Heart left ventricle (tissue), 13 donors: ENCODE data around the gene IL1RL2.

Experiments used
- POLR2A ChIP-seq, 2 donors: fragments of 450-650 bp; IDR thresholded peaks; one replicate each; pipeline ENCODE4 v1.6.1; 2017; ENCODE audit warnings: antibody characterized with exemption in 2 of 2, mild to moderate bottlenecking in 2 of 2, moderate library complexity in 2 of 2
- TF ChIP-seq, protein P1 (sequence below), 12 donors: fragments of 200-600 bp; sonication (generic) in 4 of 12; IDR thresholded peaks; one replicate each; pipeline versions ENCODE4 v1.5.0 to v1.8.0; 2018 to 2022; ENCODE audit warnings: antibody characterized with exemption in 12 of 12, mild to moderate bottlenecking in 5 of 12
- donor health status: ischemic (EF 13 %, LVEDD 7.1; RV severe dilation, severe dysfunction).
- donor health status: DM: no; HTN: yes; CAD: no.
- donor health status: DM: no; HTN: no; CAD: no.
- donor health status: ischemic (EF 25% LVEDD 6.9; RV normal size, moderate dysfunction).
- donor health status: ischemic (EF 25% LVEDD 5.7; RV mildly dilated, moderate dysfunction).
- donor health status: ischemic (EF 35%, LVEDD 5.7; RV mildly dilated, moderate dysfunction).
- donor health status: nonischemic (EF 11% LVEDD 7.7; RV severe dilation, severe dysfunction).
- donor health status: DM: yes; HTN: yes; CAD: no.
- donor health status: PGD.
- donor health status: ischemic (EF 29% LVEDD 5.4; RV normal size, mild dysfunction).
- donor health status: nonischemic (EF 23%, LVEDD 6.1; RV moderate dilation, normal function).

DNA sequence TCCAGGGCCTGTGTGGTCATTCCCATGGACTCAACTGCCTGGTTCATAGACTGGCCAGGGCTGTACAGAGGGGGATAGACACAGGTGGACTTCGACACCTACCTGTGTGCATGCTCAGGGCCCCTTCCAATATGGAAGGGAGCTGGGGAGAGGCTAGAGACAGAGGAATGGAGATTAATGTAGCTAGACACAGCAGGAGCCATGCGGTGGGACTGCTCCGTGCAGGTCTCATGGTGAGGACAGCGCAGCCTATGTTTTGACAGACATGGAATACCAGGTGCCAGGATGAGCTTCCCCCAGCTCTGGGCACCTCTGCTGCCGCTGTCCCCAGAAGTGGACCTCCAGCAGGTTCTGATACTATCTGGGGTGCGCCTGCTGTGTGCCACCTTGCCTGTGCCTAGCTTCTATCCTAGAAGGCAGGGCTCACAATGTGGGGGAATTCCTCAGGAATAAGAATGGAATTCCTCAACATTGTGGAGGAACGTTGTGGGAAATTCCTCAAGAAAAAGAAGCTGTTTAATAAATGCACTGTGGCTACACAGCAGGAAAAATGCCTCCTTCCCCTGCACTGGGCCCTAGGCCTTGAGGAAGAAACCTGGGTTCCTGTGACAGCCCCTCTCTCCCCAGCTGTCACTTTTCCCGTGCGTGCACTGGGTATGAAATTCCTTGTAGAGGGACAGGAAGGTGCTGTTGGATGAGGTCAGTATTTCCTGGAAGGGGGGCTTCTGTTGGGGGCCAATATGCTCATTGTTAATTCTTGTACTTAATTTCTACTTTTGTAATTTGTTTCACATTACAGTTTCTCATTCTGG is 37.0 kb upstream of the IL1RL2 start:
- TF ChIP-seq, protein P1, sequence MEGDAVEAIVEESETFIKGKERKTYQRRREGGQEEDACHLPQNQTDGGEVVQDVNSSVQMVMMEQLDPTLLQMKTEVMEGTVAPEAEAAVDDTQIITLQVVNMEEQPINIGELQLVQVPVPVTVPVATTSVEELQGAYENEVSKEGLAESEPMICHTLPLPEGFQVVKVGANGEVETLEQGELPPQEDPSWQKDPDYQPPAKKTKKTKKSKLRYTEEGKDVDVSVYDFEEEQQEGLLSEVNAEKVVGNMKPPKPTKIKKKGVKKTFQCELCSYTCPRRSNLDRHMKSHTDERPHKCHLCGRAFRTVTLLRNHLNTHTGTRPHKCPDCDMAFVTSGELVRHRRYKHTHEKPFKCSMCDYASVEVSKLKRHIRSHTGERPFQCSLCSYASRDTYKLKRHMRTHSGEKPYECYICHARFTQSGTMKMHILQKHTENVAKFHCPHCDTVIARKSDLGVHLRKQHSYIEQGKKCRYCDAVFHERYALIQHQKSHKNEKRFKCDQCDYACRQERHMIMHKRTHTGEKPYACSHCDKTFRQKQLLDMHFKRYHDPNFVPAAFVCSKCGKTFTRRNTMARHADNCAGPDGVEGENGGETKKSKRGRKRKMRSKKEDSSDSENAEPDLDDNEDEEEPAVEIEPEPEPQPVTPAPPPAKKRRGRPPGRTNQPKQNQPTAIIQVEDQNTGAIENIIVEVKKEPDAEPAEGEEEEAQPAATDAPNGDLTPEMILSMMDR (IDR thresholded peaks at IDR 0.05): no peak
- TF ChIP-seq POLR2A (IDR thresholded peaks at IDR 0.05): no peak
